Testis (tissue), 3 donors: Measurements from ENCODE around the gene TRANK1. TPM values are rescaled to one million over a fixed set of nuclear protein-coding genes. Genes with fewer than 3 reads are reported as not detected.
"Not testable (repeated sequence)": the region's sequence is repeated elsewhere in the genome, so short reads cannot be mapped to it uniquely, and the experiment has no call there.

Source experiments
- DNase-seq: peaks from one replicate; pipeline ENCODE4 v3.0.0-alpha.2; 2019
- H3K27ac ChIP-seq, 2 donors: fragments of 200-600 bp; sonication (generic); one replicate each; pipeline ENCODE4 v1.5.1; 2019
- H3K27me3 ChIP-seq: fragments of 200-600 bp; sonication (generic); one replicate; pipeline ENCODE4 v1.5.1; 2019
- H3K36me3 ChIP-seq: fragments of 200-600 bp; sonication (generic); one replicate; pipeline ENCODE4 v1.5.1; 2017; ENCODE audit warnings: low read depth; ENCODE audit errors: missing control alignments
- H3K4me1 ChIP-seq: fragments of 200-600 bp; sonication (generic); one replicate; pipeline ENCODE4 v1.5.1; 2019
- H3K4me3 ChIP-seq, 2 donors: fragments of 200-600 bp; sonication (generic); one replicate each; pipeline ENCODE4 v1.5.1; 2017 to 2019
- H3K9me3 ChIP-seq: fragments of 200-600 bp; sonication (generic); one replicate; pipeline ENCODE4 v1.5.1; 2017
- POLR2A ChIP-seq: fragments of 450-650 bp; IDR thresholded peaks from one replicate; pipeline ENCODE4 v1.6.1; 2017; ENCODE audit warnings: antibody characterized with exemption, mild to moderate bottlenecking, moderate library complexity
- WGBS, 2 donors: methylation state at CpG; one replicate each; pipeline ENCODE4 v1.1.5; 2018; 5-methylcytosine and 5-hydroxymethylcytosine counted together
- intact Hi-C: fragments of 100-400 bp; cut with DNase I; formaldehyde crosslinking; loops from one replicate; pipeline ENCODE4 v1.15.1; 2023; ENCODE audit warnings: low total_unique reads
- polyA plus RNA-seq: library from polyadenylated mRNA; stranded (reverse); fragments of 350-450 nt; fragmentation: Illumina TruSeq; extraction: RNeasy Lipid Tissue Mini Kit (QIAGEN cat#74804); gene quantifications from one replicate; pipeline ENCODE4 v1.2.3, GENCODE V29; 2014; ENCODE audit warnings: low read depth, low replicate concordance; ENCODE audit not compliant: insufficient read depth
- total RNA-seq, 2 donors: library from RNA; depleted of rRNA; stranded (reverse); fragments of >200 nt; gene quantifications; one replicate each; pipeline ENCODE4 v1.2.3, GENCODE V29; 2016
- TF ChIP-seq, protein P1 (sequence below), 3 experiments: fragments of 450-650 bp in 2 of 3; fragments of 200-600 bp in 1 of 3; sonication (generic) in 1 of 3; IDR thresholded peaks; one replicate each; pipeline ENCODE4 v1.5.1; 2016 to 2019; ENCODE audit warnings: antibody characterized with exemption in 3 of 3, mild to moderate bottlenecking in 2 of 3, moderate library complexity in 1 of 3

The TRANK1 gene
- total and polyA plus RNA-seq, 3 donors from 2014 or later, result 7.5 to 11.0 (median 7.6) TPM

DNA sequence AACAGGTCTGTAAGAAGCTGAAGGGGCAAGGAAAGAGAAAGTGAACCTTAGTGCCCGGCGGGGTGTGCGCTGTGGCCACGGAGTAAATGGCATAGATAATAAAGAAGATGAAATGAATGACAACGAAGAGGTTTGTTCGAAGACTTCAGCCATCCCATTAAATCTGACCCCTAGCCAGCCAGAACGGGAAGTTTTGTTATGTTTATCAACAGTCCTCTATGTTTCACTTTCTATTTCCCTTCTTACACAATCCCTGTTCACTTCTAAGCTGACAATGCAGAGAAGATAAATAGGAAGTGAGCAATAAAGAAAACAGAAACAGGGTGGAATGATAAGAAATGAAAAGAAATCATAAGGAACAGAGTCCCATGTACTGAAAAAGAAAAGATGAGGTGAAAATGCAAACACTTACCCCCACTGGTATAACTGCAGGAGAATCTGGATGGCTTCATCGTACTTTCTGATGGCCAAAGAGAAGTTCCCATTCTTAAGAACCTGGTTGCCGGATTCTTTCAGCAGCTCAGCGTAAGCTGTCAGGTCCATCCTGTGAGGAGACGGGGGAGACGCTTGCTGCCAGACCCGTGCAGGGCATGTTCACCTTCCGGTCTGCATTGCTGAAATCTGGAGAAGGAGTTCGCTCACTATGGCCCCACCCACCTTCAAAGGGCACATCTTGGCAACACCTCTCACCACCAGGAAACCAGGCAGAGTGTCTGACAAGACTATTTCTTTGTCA, 36.8 kb downstream of the TRANK1 start:
- H3K4me1 ChIP-seq, result no peaks in the 10 kb centered on the region
- no peaks in the 10 kb centered on the region for H3K9me3 ChIP-seq
- H3K4me3 ChIP-seq, result peak overlapping the region; percentile 41 to 54
- H3K27ac ChIP-seq, result peak overlapping the region; percentile 66 to 76
- H3K36me3 ChIP-seq, result no peaks in the 10 kb centered on the region
- intact Hi-C loops, result no loop called here
- WGBS, 2 donors, result 18 to 21% methylated on average over 15 of the region's 15 CpGs
- H3K27me3 ChIP-seq, result no peaks in the 10 kb centered on the region
- DNase-seq, result peak; percentile 33
- TF ChIP-seq, protein P1, sequence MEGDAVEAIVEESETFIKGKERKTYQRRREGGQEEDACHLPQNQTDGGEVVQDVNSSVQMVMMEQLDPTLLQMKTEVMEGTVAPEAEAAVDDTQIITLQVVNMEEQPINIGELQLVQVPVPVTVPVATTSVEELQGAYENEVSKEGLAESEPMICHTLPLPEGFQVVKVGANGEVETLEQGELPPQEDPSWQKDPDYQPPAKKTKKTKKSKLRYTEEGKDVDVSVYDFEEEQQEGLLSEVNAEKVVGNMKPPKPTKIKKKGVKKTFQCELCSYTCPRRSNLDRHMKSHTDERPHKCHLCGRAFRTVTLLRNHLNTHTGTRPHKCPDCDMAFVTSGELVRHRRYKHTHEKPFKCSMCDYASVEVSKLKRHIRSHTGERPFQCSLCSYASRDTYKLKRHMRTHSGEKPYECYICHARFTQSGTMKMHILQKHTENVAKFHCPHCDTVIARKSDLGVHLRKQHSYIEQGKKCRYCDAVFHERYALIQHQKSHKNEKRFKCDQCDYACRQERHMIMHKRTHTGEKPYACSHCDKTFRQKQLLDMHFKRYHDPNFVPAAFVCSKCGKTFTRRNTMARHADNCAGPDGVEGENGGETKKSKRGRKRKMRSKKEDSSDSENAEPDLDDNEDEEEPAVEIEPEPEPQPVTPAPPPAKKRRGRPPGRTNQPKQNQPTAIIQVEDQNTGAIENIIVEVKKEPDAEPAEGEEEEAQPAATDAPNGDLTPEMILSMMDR (IDR thresholded peaks at IDR 0.05), result no peak
- no peak for TF ChIP-seq POLR2A

DNA sequence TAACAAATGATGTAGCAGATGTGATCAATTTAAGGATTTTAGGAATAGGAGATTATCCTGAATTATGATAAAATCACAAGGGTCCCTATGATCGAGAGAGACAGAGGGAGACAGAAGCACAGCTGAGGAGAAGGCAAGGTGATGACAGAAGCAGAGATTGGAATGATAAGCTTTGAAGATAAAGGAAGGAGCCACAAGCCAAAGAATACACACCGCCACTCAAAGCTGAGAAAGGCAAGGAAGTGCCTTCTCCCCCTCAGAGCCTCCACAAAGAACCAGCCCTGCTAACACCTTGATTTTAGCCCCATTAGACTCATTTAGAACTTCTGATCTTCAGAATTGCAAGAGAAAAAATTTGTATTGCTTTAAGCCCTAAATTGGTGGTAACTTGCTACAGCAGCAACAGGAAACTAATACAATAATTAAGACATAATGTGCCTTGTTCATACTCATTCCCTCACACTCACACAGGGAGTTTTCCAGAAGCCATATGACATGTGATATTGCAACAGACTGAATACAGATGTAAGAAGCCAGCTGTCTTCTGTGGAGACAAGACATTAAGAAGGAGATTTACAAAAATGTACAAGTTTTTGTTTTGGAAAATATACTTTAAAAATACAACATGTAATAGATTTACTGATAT, 38.2 kb downstream of the TRANK1 start:
- intact Hi-C loops, result no loop called here

DNA sequence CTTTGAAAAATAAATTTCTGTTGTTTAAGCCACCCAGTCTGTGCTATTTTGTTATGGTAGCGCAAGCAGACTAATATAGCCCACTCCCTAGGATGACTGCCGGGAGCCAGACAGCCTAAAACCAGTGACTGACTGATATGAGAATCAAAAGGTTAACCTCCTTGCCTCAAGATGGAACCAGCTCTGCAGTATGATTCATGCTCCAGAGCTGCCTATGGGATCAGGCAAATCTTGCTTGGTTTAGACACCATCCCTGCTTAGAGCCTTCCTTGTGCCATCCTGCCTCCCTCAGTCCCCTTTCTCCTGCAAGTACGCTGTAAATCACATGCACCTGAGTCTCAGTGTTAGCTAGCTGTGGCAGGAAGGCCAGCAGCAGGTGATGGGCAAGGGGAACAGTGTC, 39.3 kb downstream of the TRANK1 start:
- intact Hi-C loops, result no loop called here
- H3K36me3 ChIP-seq, result no peaks in the 10 kb centered on the region
- WGBS, 2 donors, result 97 to 100% methylated on average over 3 of the region's 3 CpGs
- H3K9me3 ChIP-seq, result no peaks in the 10 kb centered on the region
- no peak overlapping the region for H3K27ac ChIP-seq
- H3K27me3 ChIP-seq, result no peaks in the 10 kb centered on the region
- TF ChIP-seq, protein P1 (IDR thresholded peaks at IDR 0.05), result no peak
- TF ChIP-seq POLR2A, result no peak
- DNase-seq, result no peak
- H3K4me3 ChIP-seq, result no peak overlapping the region
- H3K4me1 ChIP-seq, result no peaks in the 10 kb centered on the region

More for the DNA sequence above, 38.2 kb downstream of the TRANK1 start:
- no peaks in the 10 kb centered on the region for H3K9me3 ChIP-seq
- H3K4me1 ChIP-seq, result no peaks in the 10 kb centered on the region
- no peaks in the 10 kb centered on the region for H3K36me3 ChIP-seq
- H3K27ac ChIP-seq, result no peak overlapping the region
- no peak overlapping the region for H3K4me3 ChIP-seq
- H3K27me3 ChIP-seq, result no peaks in the 10 kb centered on the region
- 93 to 95% methylated on average over 2 of the region's 2 CpGs for WGBS, 2 donors
- TF ChIP-seq POLR2A, result no peak
- TF ChIP-seq, protein P1 (IDR thresholded peaks at IDR 0.05), result no peak
- DNase-seq, result no peak

DNA sequence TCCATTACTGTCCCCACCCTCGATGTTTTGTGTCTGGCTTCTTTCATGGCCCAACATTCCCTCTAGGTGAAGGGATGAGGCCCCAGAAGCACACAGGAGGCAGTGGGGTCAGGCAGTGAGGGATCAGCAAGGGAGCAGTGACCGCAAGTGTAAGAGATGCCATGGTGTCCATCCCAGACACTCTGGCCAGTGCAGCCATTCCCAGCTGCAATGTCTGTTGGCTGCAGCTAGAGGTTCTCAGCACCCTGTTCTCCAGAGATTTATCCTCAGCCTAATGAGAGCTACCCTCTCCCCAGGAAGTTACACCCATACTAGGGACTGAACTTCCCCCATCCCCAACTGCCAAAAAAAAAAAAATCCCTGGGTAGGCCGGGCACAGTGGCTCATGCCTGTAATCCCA, 40.2 kb downstream of the TRANK1 start:
- Histone ChIP-seq H3K9me3 (no peaks in the 10 kb centered on the region), H3K27ac (no peak overlapping the region), H3K4me3 (no peak overlapping the region), H3K36me3 (no peaks in the 10 kb centered on the region), H3K27me3 (no peaks in the 10 kb centered on the region), H3K4me1 (no peaks in the 10 kb centered on the region)
- intact Hi-C loops, result no loop called here
- TF ChIP-seq, protein P1 (IDR thresholded peaks at IDR 0.05), result peak in 2 of 3 experiments; percentile 35 to 45
- no peak for TF ChIP-seq POLR2A
- 81 to 83% methylated on average over 3 of the region's 3 CpGs for WGBS, 2 donors
- peak; percentile 34 for DNase-seq

DNA sequence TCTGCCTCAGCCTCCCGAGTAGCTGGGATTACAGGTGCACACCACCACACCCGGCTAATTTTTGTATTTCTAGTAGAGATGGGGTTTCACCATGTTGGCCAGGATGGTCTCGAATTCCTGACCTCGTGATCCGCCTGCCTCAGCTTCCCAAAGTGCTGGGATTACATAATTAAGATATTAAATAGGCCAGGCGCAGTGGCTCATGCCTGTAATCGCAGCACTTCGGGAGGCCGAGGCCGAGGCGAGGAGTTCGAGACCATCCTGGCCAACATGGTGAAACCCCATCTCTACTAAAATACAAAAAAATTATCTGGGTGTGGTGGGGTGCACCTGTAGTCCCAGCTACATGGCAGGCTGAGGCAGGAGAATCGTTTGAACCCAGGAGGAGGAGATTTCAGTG, 40.8 kb downstream of the TRANK1 start:
- H3K36me3 ChIP-seq, DNase-seq, H3K27me3 ChIP-seq, H3K27ac ChIP-seq, H3K4me3 ChIP-seq, H3K9me3 ChIP-seq, H3K4me1 ChIP-seq, intact Hi-C loops: not testable (repeated sequence)
- WGBS, 2 donors, result 85 to 93% methylated on average over 13 of the region's 13 CpGs
